Stimulated activated naive B cell treated with anti-CD40 and anti-IgM and Interleukin-4, amounts not matched to agents 10 μg/mL and 1 μg/mL and 100 μg/mL, for 72 hours (primary cell): ENCODE measurements around the gene DBH.

Experiments used
- ATAC-seq, 2 donors: fragments of 150-1000 bp; cut with Tn5 transposase; replicated peaks; 2 replicates each; pipeline ENCODE4 v1.10.0; 2021; ENCODE audit warnings: moderate library complexity in 1 of 2
- DNase-seq: peaks from one replicate; pipeline ENCODE4 v3.0.0; 2021
- H3K27ac Mint-ChIP-seq: one replicate; pipeline ENCODE4 v1.8.0; 2022; ENCODE audit warnings: mild to moderate bottlenecking, mixed read lengths
- H3K27me3 Mint-ChIP-seq, 2 donors: one replicate each; pipeline ENCODE4 v1.8.0; 2022; ENCODE audit warnings: mixed read lengths in 2 of 2
- H3K36me3 Mint-ChIP-seq, 2 donors: one replicate each; pipeline ENCODE4 v1.8.0; 2022; ENCODE audit warnings: mixed read lengths in 2 of 2, mild to moderate bottlenecking in 1 of 2
- H3K4me1 Mint-ChIP-seq, 2 donors: one replicate each; pipeline ENCODE4 v1.8.0; 2022; ENCODE audit warnings: mixed read lengths in 2 of 2, mild to moderate bottlenecking in 1 of 2
- H3K4me3 Mint-ChIP-seq, 2 donors: one replicate each; pipeline ENCODE4 v1.8.0; 2022; ENCODE audit warnings: mild to moderate bottlenecking in 2 of 2, mixed read lengths in 2 of 2, moderate library complexity in 1 of 2
- H3K9me3 Mint-ChIP-seq, 2 donors: one replicate each; pipeline ENCODE4 v1.8.0; 2022; ENCODE audit warnings: mixed read lengths in 2 of 2, mild to moderate bottlenecking in 1 of 2

DBH gene

DNA sequence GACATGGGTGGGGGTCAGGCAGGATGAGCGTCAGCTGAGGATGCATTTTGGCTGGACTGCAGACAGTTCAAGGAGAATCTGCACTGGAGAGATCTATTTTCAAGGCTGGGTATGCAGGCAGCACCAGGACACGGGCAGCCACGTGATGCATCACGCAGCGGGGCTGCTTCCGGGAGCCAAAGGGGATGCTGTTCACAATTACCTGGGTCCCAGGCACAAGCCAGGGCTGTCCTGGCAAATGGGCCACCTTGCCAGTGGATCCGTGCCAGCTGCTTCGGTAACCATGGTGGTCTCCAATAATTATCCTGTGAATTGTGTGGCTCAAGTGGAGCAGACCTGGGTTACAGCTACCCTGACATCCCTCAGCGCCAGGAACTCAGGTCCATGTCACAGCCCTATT lies 17.5 kb downstream of the DBH start:
- Mint-ChIP-seq H3K27ac (no peak overlapping the region), H3K4me3 (no peak overlapping the region), H3K27me3 (peaks cover 66 to 82% of the 10 kb centered on the region in 2 donors), H3K9me3 (no peaks in the 10 kb centered on the region), H3K4me1 (peaks cover 2 to 3% of the 10 kb centered on the region in 2 donors), H3K36me3 (no peaks in the 10 kb centered on the region)
- ATAC-seq (no peak), DNase-seq (no peak)

GRCh38 chr9:133654736-133655657 lies 18.8 kb downstream of the DBH start:
- no peak overlapping the region for H3K27ac Mint-ChIP-seq
- H3K4me3 Mint-ChIP-seq, result no peak overlapping the region
- H3K27me3 Mint-ChIP-seq, result peaks cover 75 to 87% of the 10 kb centered on the region in 2 donors

DNA sequence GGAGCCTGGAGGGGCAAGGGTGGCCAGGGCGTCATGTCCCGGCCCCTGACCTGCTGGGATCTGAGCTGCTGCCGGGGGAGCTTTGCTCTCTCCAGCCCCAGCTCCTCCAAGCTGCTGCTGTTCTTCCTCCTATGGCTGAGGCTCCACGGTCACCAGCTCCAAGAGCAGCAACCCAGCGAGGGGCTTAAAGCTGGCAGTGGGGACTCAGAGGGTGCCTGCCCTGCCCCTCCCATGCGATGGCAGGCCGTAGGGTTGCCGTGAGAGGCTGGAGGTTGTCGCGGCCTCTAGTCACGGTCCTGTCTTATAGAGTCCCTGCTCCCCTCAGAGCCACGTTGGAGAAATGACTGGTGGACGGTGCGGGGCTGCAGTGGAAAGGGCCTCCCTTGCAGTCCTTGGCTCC lies 19.5 kb downstream of the DBH start:
- H3K9me3 Mint-ChIP-seq, result no peaks in the 10 kb centered on the region
- peaks cover 76 to 86% of the 10 kb centered on the region in 2 donors for H3K27me3 Mint-ChIP-seq
- H3K4me3 Mint-ChIP-seq, result no peak overlapping the region
- no peaks in the 10 kb centered on the region for H3K36me3 Mint-ChIP-seq
- H3K4me1 Mint-ChIP-seq, result peaks cover 6 to 20% of the 10 kb centered on the region in 2 donors
- no peak overlapping the region for H3K27ac Mint-ChIP-seq
- ATAC-seq (no peak), DNase-seq (no peak)

More at GRCh38 chr9:133654736-133655657, 18.8 kb downstream of the DBH start:
- no peaks in the 10 kb centered on the region for H3K36me3 Mint-ChIP-seq
- H3K9me3 Mint-ChIP-seq, result no peaks in the 10 kb centered on the region
- H3K4me1 Mint-ChIP-seq, result peaks cover 5 to 16% of the 10 kb centered on the region in 2 donors
- ATAC-seq (no peak), DNase-seq (no peak)

- peaks cover 6 to 20% of the 10 kb centered on the region in 2 donors for H3K4me1 Mint-ChIP-seq
- ATAC-seq (no peak), DNase-seq (no peak)
- no peak overlapping the region for H3K27ac Mint-ChIP-seq
- no peak overlapping the region for H3K4me3 Mint-ChIP-seq
- H3K27me3 Mint-ChIP-seq, result peaks cover 77 to 84% of the 10 kb centered on the region in 2 donors
- H3K36me3 Mint-ChIP-seq, result no peaks in the 10 kb centered on the region
- no peaks in the 10 kb centered on the region for H3K9me3 Mint-ChIP-seq
Observed at GRCh38 chr9:133656211-133657119, 20.3 kb downstream of the DBH start.

GRCh38 chr9:133657120-133657661 lies 21.0 kb downstream of the DBH start:
- Mint-ChIP-seq H3K27me3 (peaks cover 80 to 82% of the 10 kb centered on the region in 2 donors), H3K4me1 (peaks cover 6 to 20% of the 10 kb centered on the region in 2 donors), H3K4me3 (no peak overlapping the region), H3K27ac (no peak overlapping the region), H3K36me3 (no peaks in the 10 kb centered on the region), H3K9me3 (no peaks in the 10 kb centered on the region)
- ATAC-seq, result no peak
- no peak for DNase-seq

DNA sequence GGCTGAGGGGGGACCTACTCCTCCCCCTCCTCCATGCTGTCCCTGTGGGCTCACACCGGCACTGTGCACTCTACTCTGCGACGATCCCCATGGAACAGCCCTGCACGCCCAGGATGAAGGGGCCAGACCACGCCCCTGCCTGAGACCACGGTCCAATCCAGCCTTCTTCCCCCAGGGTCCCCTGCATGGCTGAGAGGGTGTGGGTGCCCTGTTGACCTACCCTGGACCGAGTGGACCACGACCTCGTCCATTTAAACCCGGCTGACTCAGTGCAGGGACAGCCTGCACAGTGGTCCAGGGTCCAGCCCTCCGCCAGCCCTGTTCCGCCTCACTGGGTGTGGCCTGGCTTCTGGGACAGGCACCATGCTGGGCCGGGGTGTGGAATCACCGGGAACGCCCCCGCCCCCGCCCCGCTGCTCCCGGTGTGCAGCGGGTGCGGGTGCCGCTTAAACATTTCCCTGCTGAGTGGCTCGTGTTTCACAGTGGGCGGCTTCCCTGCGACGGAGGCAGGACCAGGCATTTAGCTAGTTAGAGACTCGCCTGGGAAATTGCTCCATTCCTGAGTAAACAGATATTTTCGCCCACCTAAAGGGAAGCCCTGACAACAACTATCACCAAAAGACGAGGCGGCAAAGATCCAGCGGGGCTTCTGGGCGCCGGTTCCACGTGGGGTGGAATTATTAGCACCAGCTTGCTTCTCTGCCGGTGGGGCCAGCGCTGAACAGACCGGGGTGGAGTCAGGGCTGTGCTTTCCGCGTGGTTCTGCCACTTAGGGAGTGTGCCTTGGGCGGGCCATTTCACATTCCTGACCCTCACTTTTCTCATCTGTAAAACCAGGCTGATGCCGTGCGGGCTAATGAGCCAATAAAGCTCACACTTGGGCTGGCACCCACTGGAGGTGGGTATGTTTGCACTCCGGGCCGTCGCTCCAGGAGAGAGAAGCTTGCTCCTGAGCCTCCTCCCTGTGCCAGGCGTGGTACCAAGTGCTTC lies 22.6 kb downstream of the DBH start:
- H3K27ac Mint-ChIP-seq, result no peak overlapping the region
- no peaks in the 10 kb centered on the region for H3K9me3 Mint-ChIP-seq
- no peak overlapping the region for H3K4me3 Mint-ChIP-seq
- no peak for ATAC-seq
- H3K4me1 Mint-ChIP-seq, result peaks cover 6 to 20% of the 10 kb centered on the region in 2 donors
- no peak for DNase-seq
- peaks cover 65 to 69% of the 10 kb centered on the region in 2 donors for H3K27me3 Mint-ChIP-seq
- no peaks in the 10 kb centered on the region for H3K36me3 Mint-ChIP-seq

GRCh38 chr9:133659516-133659915 lies 23.4 kb downstream of the DBH start:
- Mint-ChIP-seq H3K9me3 (no peaks in the 10 kb centered on the region), H3K27me3 (peaks cover 64 to 66% of the 10 kb centered on the region in 2 donors), H3K27ac (no peak overlapping the region), H3K36me3 (no peaks in the 10 kb centered on the region), H3K4me1 (peaks cover 6 to 20% of the 10 kb centered on the region in 2 donors), H3K4me3 (no peak overlapping the region)
- ATAC-seq (no peak), DNase-seq (no peak)

DNA sequence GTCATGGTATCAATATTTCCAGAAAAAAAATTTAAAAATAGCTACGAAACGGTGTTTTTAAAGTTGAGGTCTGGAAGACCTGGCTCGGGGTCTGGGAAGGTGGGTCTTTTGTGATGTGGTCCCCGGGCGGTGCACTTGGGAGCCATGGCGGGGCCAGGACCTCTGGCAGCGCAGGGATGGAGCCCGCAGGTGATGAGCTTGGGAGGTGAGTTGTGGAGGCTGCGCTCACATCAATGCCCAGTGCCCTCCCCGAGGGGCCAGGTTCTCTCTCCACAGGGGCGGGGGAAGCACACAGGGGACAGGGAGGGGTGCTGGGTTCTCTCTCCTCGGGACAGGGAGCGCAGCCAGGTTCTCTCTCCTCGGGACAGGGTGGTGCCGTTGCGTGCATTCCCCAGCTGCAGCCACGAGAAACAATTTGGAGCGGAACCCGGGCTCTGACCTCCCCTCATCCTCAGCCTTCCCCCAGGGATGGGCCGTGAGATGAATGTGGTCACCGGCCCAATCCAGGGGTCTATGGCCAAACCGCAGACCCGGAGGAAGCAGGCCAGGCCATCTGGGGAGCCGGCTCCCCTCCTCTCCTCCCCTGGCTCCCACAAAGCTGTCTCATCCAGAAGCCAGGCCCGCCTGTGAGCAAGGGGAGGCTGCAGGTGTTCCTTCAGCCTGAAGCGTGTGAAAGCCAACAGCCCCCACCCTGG lies 25.8 kb downstream of the DBH start:
- ATAC-seq, result no peak
- Mint-ChIP-seq H3K27me3 (peaks cover 45 to 48% of the 10 kb centered on the region in 2 donors), H3K27ac (no peak overlapping the region), H3K4me3 (no peak overlapping the region), H3K4me1 (peaks cover 6 to 20% of the 10 kb centered on the region in 2 donors), H3K36me3 (no peaks in the 10 kb centered on the region), H3K9me3 (no peaks in the 10 kb centered on the region)
- no peak for DNase-seq

GRCh38 chr9:133664173-133665050 lies 28.2 kb downstream of the DBH start:
- Mint-ChIP-seq H3K36me3 (no peaks in the 10 kb centered on the region), H3K4me3 (no peak overlapping the region), H3K9me3 (no peaks in the 10 kb centered on the region), H3K27me3 (peaks cover 21 to 24% of the 10 kb centered on the region in 2 donors), H3K4me1 (peaks cover 4 to 10% of the 10 kb centered on the region in 2 donors), H3K27ac (no peak overlapping the region)
- no peak for ATAC-seq
- DNase-seq, result no peak

GRCh38 chr9:133665096-133665495 lies 28.9 kb downstream of the DBH start:
- ATAC-seq, result no peak
- Mint-ChIP-seq H3K36me3 (no peaks in the 10 kb centered on the region), H3K27me3 (peaks cover 14 to 17% of the 10 kb centered on the region in 2 donors), H3K27ac (no peak overlapping the region), H3K4me1 (peaks cover under 1 to 3% of the 10 kb centered on the region in 2 donors), H3K9me3 (no peaks in the 10 kb centered on the region), H3K4me3 (no peak overlapping the region)
- DNase-seq, result no peak

DNA sequence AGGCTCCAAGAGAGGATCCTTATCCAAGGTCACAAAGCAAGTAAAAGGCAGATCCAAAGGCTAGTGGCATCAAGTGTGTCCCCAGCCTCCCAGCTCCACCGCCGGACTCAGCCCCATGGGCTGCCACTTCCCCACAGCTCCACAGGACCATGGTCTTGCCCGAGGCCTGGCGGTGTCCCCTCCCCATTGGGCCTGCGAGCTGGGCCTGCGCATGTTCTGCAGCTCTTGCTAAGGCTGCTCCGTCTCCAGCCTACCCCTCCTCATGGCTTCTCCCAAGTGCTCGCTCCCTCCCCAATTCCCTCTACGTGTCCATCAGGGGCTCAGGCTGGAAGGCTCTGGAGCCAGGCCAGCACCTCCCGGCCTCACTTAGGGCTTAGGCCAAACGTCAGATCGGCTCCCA lies 29.4 kb downstream of the DBH start:
- H3K4me1 Mint-ChIP-seq, result no peaks in the 10 kb centered on the region
- H3K4me3 Mint-ChIP-seq, result no peak overlapping the region
- ATAC-seq (no peak), DNase-seq (no peak)
- H3K27me3 Mint-ChIP-seq, result peaks cover 13% of the 10 kb centered on the region in 2 donors
- no peaks in the 10 kb centered on the region for H3K9me3 Mint-ChIP-seq
- no peaks in the 10 kb centered on the region for H3K36me3 Mint-ChIP-seq
- no peak overlapping the region for H3K27ac Mint-ChIP-seq

- Mint-ChIP-seq H3K4me3 (no peak overlapping the region), H3K27ac (no peak overlapping the region), H3K4me1 (no peaks in the 10 kb centered on the region), H3K9me3 (no peaks in the 10 kb centered on the region), H3K36me3 (no peaks in the 10 kb centered on the region), H3K27me3 (peaks cover 11 to 17% of the 10 kb centered on the region in 2 donors)
- DNase-seq, result no peak
- ATAC-seq, result no peak
Observed at GRCh38 chr9:133666387-133666786, 30.2 kb downstream of the DBH start.
